Measurements from ENCODE around the gene NATD1. TPM values are rescaled to one million over a fixed set of nuclear protein-coding genes. Genes with fewer than 3 reads are reported as not detected.

Gene NATD1
- total and polyA plus RNA-seq, 2 of the 8 experiments (the other 6 are each of a cell fraction or from before 2014, with no cell fraction given) = 5.4 to 8.4 TPM

DNA sequence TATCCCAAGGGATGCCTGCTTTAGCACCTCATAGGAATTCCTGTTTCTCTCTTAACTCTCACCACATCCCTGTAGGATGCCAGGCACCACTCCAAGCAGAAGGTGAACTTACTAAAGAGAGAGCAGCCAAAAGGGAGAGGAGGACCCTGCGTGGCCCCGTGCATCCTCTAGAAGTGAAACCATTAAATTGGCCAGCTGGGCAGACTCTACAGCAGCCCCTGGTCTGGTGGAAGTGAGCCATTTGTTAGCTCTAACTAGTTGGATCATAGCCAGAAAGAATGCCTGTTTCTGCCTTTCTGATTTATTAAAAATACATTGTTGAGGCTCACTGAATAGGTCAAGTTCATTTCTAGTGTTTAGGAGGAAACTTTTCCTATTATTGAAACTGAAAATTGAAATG is 61.5 kb downstream of the NATD1 start:
- Histone ChIP-seq H3K79me2 (ENCODE audit: control insufficient read depth in 1 of 2, insufficient read depth in 2 of 2, low read length in 2 of 2) (no peaks in the 10 kb centered on the region; a peak in 1 of 4 replicates), H3K14ac (ENCODE audit: insufficient read length) (no peak overlapping the region), H2BK120ac (replicated peaks; ENCODE audit: low read depth, low read length) (no peak overlapping the region), H4K20me1 (replicated peaks in 1 of 2; ENCODE audit: control insufficient read depth in 1 of 2, insufficient read depth in 2 of 2, low read length in 2 of 2) (peaks cover 2 to 3% of the 10 kb centered on the region in 2 experiments), H4K91ac (replicated peaks; ENCODE audit: insufficient read length, low read length) (no peak overlapping the region), H2BK5ac (ENCODE audit: low read depth, low read length) (no peak overlapping the region), H3K27ac (ENCODE audit: low read depth, low read length) (no peak overlapping the region), H4K8ac (ENCODE audit: extremely low read depth, insufficient read depth, low read length) (no peak overlapping the region), H3K36me3 (ENCODE audit: control insufficient read depth in 2 of 4, insufficient read depth in 4 of 4, low read length in 3 of 4) (peaks cover 0 to 3% (median 1%) of the 10 kb centered on the region in 4 experiments; a peak in 3 of 8 replicates), H3K79me1 (ENCODE audit: low read depth, low read length) (peaks cover 6% of the 10 kb centered on the region; the same call in 1 of the 2 replicates), H3K23ac (ENCODE audit: insufficient read length) (no peak overlapping the region), H3K9me3 (ENCODE audit: insufficient read depth in 2 of 2, low read depth in 1 of 2, low read length in 1 of 2) (no peaks in the 10 kb centered on the region), H3K27me3 (replicated peaks in 1 of 4; ENCODE audit: control insufficient read depth in 3 of 4, extremely low read depth in 1 of 4, insufficient read depth in 3 of 4, low read length in 3 of 4) (no peaks in the 10 kb centered on the region), H2AFZ (ENCODE audit: low read length) (no peak overlapping the region), H3K18ac (ENCODE audit: extremely low read depth, low read length) (no peak overlapping the region), H4K5ac (ENCODE audit: insufficient read length, low read depth, low read length) (no peak overlapping the region), H3K4me2 (ENCODE audit: insufficient read depth in 1 of 2, low read depth in 2 of 2, low read length in 2 of 2) (no peak overlapping the region), H2BK12ac (ENCODE audit: low read depth, low read length) (no peak overlapping the region), H2BK20ac (ENCODE audit: low read length) (no peak overlapping the region), H3K23me2 (ENCODE audit: low read depth, low read length) (no peaks in the 10 kb centered on the region), H3K4me3 (ENCODE audit: extremely low read depth in 1 of 4, insufficient read depth in 2 of 4, low read depth in 3 of 4, low read length in 4 of 4) (no peak overlapping the region), H3K9ac (replicated peaks in 1 of 4; ENCODE audit: extremely low read depth in 1 of 4, low read depth in 3 of 4, low read length in 3 of 4) (no peak overlapping the region), H3K56ac (replicated peaks; ENCODE audit: insufficient read length, low read depth, low read length) (no peak overlapping the region), H2BK15ac (ENCODE audit: low read length) (no peak overlapping the region), H3K4me1 (replicated peaks in 1 of 4; ENCODE audit: control insufficient read depth in 3 of 4, insufficient read depth in 4 of 4, low read length in 3 of 4) (peaks cover 0 to 3% (median 0%) of the 10 kb centered on the region in 4 experiments; a peak in 1 of 7 replicates), H3K4ac (replicated peaks; ENCODE audit: insufficient read length, low read depth, low read length) (no peak overlapping the region), H2AK5ac (ENCODE audit: low read depth, low read length) (no peak overlapping the region)
- TF ChIP-seq TEAD4 (IDR thresholded peaks at IDR 0.05; ENCODE audit: low read depth, low read length) = no peak
- TF ChIP-seq, protein P1, sequence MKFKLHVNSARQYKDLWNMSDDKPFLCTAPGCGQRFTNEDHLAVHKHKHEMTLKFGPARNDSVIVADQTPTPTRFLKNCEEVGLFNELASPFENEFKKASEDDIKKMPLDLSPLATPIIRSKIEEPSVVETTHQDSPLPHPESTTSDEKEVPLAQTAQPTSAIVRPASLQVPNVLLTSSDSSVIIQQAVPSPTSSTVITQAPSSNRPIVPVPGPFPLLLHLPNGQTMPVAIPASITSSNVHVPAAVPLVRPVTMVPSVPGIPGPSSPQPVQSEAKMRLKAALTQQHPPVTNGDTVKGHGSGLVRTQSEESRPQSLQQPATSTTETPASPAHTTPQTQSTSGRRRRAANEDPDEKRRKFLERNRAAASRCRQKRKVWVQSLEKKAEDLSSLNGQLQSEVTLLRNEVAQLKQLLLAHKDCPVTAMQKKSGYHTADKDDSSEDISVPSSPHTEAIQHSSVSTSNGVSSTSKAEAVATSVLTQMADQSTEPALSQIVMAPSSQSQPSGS (IDR thresholded peaks at IDR 0.05; ENCODE audit: low read length) = no peak
- ChIA-PET POLR2A (ENCODE audit: partially characterized antibody) (interaction anchor here (1.4 kb wide), 1 partner anchor 13 kb away, joined by 4 read pairs; no protein-coding TSS in a partner anchor), CTCF (ENCODE audit: partially characterized antibody) (interaction anchor here (2.0 kb wide), 1 partner anchor 148 kb away, joined by 4 read pairs; no protein-coding TSS in a partner anchor)
- no peak for FAIRE-seq
- WGBS, 2 experiments (ENCODE audit: extremely low coverage in 1 of 2, insufficient coverage in 1 of 2, insufficient read length in 1 of 2, insufficient replicate concordance in 2 of 2, low coverage in 1 of 2, low lambda C conversion rate in 2 of 2, missing lambda C conversion rate in 1 of 2) = 92% methylated on average over 2 of the region's 2 CpGs; no CpG with 5 or more reads in 1 of the 2 experiments
- DNase-seq (ENCODE audit: low read depth in 1 of 2, low spot score in 2 of 2) = no peak
